Spinal cord (tissue), 10 donors: ENCODE measurements around the gene NRAP. TPM values are rescaled to one million over a fixed set of nuclear protein-coding genes. Genes with fewer than 3 reads are reported as not detected.
A peak's percentile ranks its signal among the peaks of the same experiment; 100 is the strongest.

Experiments
- DNase-seq, 6 donors: peaks; one replicate each; pipeline versions ENCODE4 v3.0.0 to v3.0.0-alpha.2; 2013 to 2015; ENCODE audit warnings: low spot score in 6 of 6, low read depth in 4 of 6
- H3K27ac ChIP-seq: one replicate; pipeline ENCODE4 v1.5.1; 2013; ENCODE audit warnings: low read depth, low read length, control low read depth
- H3K27me3 ChIP-seq: one replicate; pipeline ENCODE4 v1.6.1; 2013; ENCODE audit warnings: low read length; ENCODE audit not compliant: control insufficient read depth, insufficient read depth
- H3K36me3 ChIP-seq: one replicate; pipeline ENCODE4 v1.6.1; 2013; ENCODE audit warnings: low read length; ENCODE audit not compliant: control insufficient read depth, insufficient read depth
- H3K4me1 ChIP-seq: one replicate; pipeline ENCODE4 v1.6.1; 2013; ENCODE audit warnings: low read length; ENCODE audit not compliant: control insufficient read depth, insufficient read depth
- H3K4me3 ChIP-seq: one replicate; pipeline ENCODE4 v1.5.1; 2013; ENCODE audit warnings: low read depth, low read length, control low read depth
- H3K9me3 ChIP-seq: one replicate; pipeline ENCODE4 v1.6.1; 2013; ENCODE audit warnings: low read length; ENCODE audit not compliant: control insufficient read depth, insufficient read depth
- WGBS: methylation state at CpG from one replicate; pipeline ENCODE4 v1.1.5; 2013; ENCODE audit warnings: missing lambda C conversion rate; ENCODE audit not compliant: insufficient coverage; 5-methylcytosine and 5-hydroxymethylcytosine counted together
- polyA plus RNA-seq, 2 donors: library from polyadenylated mRNA; unstranded; fragments of 120-200 nt; gene quantifications; one replicate each; pipeline ENCODE4 v1.2.1, GENCODE V29; 2013; ENCODE audit not compliant: insufficient read length in 2 of 2
- total RNA-seq, 2 donors: library from RNA; depleted of rRNA in 1 of 2; stranded (reverse); fragments of 120-200 nt in 1 of 2; fragments of >200 nt in 1 of 2; gene quantifications; one replicate each; pipeline versions ENCODE4 v1.2.3 to v1.2.4, GENCODE V29; 2013 to 2014
- donor health status: healthy.

Gene NRAP
- total and polyA plus RNA-seq, 4 donors, result under 0.01 to 0.11 (median 0.09) TPM

DNA sequence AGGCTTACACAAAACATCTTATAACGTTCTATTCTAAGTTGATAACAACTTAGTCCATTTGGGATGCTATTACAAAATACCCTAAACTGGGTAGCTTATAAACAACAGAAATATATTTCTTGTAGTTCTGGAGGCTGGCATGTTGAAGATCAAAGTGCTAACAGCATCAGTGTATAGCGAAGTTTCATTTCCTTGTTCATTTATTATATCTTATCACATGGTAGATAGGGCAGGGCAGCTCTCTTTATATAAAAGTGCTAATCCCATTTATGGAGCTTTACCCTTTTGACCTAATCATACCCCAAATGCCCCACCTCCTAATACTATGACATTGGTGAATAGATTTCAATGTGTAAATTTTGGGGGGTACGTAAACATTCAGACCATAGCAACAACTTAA lies 22.2 kb upstream of the NRAP start:
- H3K4me1 ChIP-seq, result no peaks in the 10 kb centered on the region
- no peak overlapping the region for H3K27ac ChIP-seq
- no peak overlapping the region for H3K4me3 ChIP-seq
- WGBS, result no CpG with 5 or more reads among the region's 3 CpGs
- H3K9me3 ChIP-seq, result peaks cover 3% of the 10 kb centered on the region
- no peaks in the 10 kb centered on the region for H3K27me3 ChIP-seq
- no peaks in the 10 kb centered on the region for H3K36me3 ChIP-seq
- DNase-seq, result no peak

DNA sequence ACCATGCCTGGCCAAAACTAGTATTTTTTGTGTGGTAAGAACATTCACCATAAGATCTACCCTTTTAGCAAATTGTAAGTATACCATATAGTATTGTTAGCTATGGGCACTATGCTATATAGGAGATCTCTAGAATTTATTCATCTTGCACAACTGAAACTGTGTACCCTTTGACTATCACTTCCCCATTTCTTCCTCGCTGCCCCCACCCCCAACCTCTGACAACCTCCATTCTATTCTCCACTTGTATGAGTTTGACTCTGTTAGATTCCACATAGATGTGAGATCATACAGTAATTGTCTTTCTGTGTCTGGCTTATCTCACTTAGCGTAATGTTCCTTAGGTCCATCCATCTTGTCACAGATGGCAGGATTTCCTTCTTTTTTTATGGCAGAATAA lies 19.5 kb upstream of the NRAP start:
- Histone ChIP-seq H3K27ac (no peak overlapping the region), H3K36me3 (no peaks in the 10 kb centered on the region), H3K27me3 (peaks cover 16% of the 10 kb centered on the region), H3K4me1 (peaks cover 22% of the 10 kb centered on the region), H3K9me3 (peaks cover 3% of the 10 kb centered on the region), H3K4me3 (no peak overlapping the region)
- no peak for DNase-seq
- no CpG with 5 or more reads among the region's 2 CpGs for WGBS

DNA sequence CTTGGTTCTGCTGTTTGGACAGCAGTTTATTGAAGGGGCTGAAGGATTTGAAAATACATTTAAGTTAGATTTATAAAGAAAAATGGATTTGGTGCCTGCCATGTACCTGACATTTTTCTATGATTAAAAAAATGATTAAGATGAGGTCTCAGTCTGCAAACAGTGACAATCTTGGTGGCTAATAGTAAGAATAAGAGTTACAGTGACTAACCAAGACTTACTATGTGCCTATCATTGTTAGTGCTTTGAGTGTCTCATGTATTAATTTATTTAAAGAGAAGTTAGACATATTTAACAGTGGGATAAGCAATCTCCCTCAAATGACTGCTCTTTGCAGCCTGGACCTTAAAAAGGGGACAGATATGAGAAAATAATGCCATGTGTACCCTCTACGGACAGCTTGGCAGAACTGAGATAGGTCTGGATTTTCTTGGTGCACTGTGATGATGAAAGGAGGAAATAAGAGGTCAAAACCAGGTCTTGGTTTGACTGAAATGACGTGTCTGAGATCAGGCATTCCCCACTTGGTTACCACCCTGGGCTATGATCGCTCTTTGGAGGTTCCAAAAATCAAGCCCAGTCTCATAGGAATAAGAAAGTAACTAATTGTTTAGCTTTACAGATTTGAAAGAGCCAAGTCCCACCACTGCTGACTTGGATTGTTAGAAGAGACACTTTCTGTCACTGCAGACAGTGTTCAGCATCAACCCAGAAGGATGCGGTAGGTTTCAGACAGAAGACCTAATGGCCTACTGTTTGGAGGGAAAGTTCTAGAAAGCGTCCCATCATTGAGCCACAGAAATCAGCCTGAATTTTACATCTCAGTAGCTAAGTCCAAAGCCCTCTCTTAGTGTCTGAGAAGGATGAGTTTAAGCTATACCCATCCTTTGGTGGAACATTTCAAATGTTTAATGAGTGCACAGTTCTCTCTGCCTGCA lies 18.0 kb upstream of the NRAP start:
- H3K36me3 ChIP-seq, result no peaks in the 10 kb centered on the region
- H3K9me3 ChIP-seq, result no peaks in the 10 kb centered on the region
- WGBS, result 93% methylated on average over 4 of the region's 5 CpGs
- peaks cover 16% of the 10 kb centered on the region for H3K27me3 ChIP-seq
- H3K4me1 ChIP-seq, result peaks cover 22% of the 10 kb centered on the region
- no peak overlapping the region for H3K27ac ChIP-seq
- no peak for DNase-seq
- no peak overlapping the region for H3K4me3 ChIP-seq

DNA sequence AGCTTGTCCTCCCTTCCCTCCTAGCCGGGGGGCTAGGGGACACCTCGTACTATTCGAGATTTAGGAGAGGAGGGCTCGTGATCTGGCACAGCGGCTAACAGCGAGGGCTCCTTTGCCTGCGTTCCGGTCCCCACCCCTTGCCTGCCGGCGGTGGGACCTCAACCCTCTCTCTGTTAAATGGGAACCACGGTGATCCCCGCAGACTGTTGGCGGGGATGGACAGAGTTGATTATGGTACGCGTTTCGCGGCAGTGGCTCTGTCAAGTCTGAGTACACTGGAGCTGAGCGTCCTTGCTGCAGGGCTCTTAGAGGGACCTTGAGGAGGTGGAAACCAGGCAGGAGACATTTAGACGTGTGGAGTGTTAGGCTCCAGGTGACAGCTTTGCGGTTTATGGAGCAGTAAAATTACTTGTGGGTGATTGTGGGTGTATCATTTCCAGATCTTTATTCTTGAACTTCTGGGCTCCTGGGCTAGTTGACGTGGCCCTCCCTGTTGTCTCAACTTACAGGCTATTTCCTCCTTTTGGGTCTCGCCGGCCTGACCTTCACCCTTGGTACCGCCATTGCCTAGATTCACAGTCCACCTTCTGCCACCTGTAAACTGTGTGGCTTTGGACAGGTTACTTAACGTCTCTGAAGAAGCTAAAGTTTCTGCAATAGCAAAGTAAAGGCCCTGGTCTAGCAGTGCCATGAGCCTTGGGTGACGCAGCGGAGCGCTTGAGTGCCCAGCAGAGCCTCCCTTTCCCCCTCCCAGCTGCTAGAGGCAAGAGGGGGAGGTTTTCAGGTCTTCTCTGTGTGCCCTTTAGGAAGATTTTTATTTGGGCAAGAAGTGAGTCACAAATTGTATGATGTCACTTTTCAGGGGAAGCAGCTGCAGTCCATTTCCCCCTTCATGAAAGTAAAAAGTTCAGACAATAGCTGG lies 16.6 kb upstream of the NRAP start:
- H3K4me3 ChIP-seq, result peak overlapping the region; percentile 81
- H3K27ac ChIP-seq, result peak overlapping the region; percentile 92
- peaks cover 22% of the 10 kb centered on the region for H3K4me1 ChIP-seq
- no peaks in the 10 kb centered on the region for H3K36me3 ChIP-seq
- WGBS, result 9% methylated on average over 23 of the region's 28 CpGs
- H3K9me3 ChIP-seq, result no peaks in the 10 kb centered on the region
- DNase-seq, result peak in 5 of 6 donors; percentile 8 to 40 (median 14)
- H3K27me3 ChIP-seq, result peaks cover 16% of the 10 kb centered on the region

DNA sequence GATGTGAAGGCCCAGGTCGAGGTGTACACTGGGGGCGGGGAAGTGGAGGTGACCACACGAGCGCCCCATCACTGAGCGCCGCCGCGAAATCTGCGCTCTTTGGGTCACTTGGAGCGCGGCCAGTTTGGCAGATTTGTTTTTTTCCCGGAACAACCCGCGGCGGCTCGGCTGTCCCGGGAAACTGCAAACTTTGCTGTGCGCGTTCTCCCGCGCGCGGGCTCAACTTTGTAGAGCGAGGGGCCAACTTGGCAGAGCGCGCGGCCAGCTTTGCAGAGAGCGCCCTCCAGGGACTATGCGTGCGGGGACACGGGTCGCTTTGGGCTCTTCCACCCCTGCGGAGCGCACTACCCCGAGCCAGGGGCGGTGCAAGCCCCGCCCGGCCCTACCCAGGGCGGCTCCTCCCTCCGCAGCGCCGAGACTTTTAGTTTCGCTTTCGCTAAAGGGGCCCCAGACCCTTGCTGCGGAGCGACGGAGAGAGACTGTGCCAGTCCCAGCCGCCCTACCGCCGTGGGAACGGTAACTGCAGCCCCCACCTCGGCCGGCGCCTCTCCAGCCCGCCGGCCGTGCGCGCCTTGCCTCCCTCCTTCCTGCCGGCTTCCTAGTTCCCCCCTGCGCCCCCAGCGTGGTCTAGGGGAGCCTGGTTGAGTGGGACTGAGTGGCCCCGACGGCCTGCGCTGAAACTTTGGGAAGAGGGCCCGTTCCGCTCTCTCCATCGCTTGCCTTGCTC lies 15.8 kb upstream of the NRAP start, which contains the start of gene CASP7:
Gene CASP7, plus strand, starts transcription at position 450 of the 727 bp plus-strand sequence. CDS start 17,582 bp downstream, outside the sequence.
- H3K36me3 ChIP-seq, result no peaks in the 10 kb centered on the region
- peaks cover 22% of the 10 kb centered on the region for H3K4me1 ChIP-seq
- WGBS, result under 1% methylated on average over 65 of the region's 68 CpGs
- H3K27ac ChIP-seq, result peak within 1 kb of the TSS; percentile 92
- H3K9me3 ChIP-seq, result no peaks in the 10 kb centered on the region
- peak; percentile 39 to 89 (median 58) for DNase-seq
- H3K4me3 ChIP-seq, result peak within 1 kb of the TSS; percentile 81
- peaks cover 16% of the 10 kb centered on the region for H3K27me3 ChIP-seq

DNA sequence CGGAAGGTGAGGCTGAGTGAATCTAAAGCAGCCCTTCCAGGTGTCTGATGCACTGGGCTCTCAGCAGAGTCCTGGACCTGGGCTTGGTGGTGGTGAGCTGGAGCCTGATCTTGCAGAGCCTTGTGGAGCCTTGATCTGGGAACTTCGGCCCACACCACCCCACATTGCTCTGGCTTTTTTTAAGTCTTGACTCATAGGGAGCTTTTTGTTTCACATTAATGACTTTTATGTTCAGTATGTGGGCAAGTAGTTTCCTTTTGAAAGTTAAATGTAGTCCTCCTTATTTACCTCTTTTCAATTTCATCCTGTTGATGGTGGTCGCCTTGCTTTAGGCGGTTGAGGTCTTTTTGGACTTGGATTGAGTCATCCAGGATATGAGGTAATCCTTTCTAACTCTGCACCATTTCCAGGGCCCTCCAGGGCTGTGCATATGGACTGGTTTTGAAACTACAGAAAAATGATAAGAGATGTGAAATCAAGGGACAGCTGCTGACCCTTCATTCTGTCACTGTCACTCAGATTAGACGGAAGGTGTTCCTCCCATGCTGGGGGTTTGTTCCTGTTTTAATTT lies 2.9 kb upstream of the NRAP start:
- 100% methylated on average over 1 of the region's 5 CpGs for WGBS
- DNase-seq, result no peak
- H3K27me3 ChIP-seq, result no peaks in the 10 kb centered on the region
- H3K27ac ChIP-seq, result no peak overlapping the region
- no peaks in the 10 kb centered on the region for H3K36me3 ChIP-seq
- H3K9me3 ChIP-seq, result no peaks in the 10 kb centered on the region
- H3K4me3 ChIP-seq, result no peak overlapping the region
- H3K4me1 ChIP-seq, result no peaks in the 10 kb centered on the region

DNA sequence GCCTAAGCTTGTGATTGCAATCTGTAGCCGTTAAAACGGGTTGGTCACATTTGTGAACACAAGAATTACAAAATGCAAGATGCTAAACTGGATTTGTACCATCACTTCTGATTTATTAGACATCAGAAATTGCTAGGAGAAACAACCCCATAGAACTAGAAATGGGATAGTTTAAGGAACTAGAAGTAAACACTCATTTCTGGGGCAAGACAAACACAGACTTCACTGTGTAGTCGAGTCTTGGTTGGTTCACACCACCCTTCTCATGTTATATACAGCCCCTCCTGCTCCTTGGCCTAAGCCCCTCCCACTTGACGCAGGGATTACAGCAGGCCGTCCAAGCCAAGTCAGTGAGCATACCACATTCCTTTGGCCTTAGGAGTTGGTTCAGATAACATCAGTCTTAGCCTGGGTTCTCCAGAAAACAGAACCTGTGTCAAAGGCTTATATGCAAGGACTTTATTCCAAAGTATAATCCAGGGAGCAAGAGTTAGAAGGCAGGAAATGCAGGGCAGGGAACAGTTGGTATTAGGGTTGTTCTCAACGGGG lies 2.0 kb upstream of the NRAP start:
- Histone ChIP-seq H3K27ac (no peak overlapping the region), H3K27me3 (no peaks in the 10 kb centered on the region), H3K36me3 (no peaks in the 10 kb centered on the region), H3K4me3 (no peak overlapping the region), H3K9me3 (no peaks in the 10 kb centered on the region), H3K4me1 (no peaks in the 10 kb centered on the region)
- DNase-seq, result no peak
- WGBS, result 57% methylated on average over 4 of the region's 6 CpGs

DNA sequence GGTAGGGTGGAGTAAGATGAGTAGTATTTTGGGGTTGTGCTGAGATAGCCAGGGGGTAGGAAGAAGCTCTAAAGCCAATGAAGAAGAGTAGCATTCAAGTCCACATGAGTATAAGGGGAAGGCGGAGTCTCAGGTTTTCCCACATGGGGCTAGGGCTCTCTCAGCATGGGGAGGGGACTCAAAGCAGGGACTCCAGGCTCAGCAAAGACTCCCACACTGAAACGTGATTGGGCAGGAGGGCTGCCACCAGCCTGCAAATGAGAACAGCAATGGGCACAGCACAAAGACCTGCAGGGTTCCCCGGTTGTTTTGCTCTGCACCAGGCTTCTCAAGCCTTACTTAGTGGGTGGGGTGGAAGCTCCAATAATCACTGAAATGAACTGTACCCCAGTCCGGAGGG lies 1.5 kb upstream of the NRAP start:
- Histone ChIP-seq H3K27me3 (no peaks in the 10 kb centered on the region), H3K36me3 (no peaks in the 10 kb centered on the region), H3K4me3 (no peak overlapping the region), H3K27ac (no peak overlapping the region), H3K9me3 (no peaks in the 10 kb centered on the region), H3K4me1 (no peaks in the 10 kb centered on the region)
- no peak for DNase-seq
- WGBS, result 69% methylated on average over 4 of the region's 4 CpGs
